ENCODE measurements around the gene BDH1.

BDH1 gene

GRCh38 chr3:197547306-197548011 is 8.3 kb downstream of the BDH1 start:
- DNase-seq: no peak

- no peak for DNase-seq
These were observed 9.3 kb downstream of the BDH1 start for GRCh38 chr3:197546307-197547085.

- DNase-seq: no peak
These were observed 10.2 kb downstream of the BDH1 start for GRCh38 chr3:197545571-197545970.

GRCh38 chr3:197545101-197545500 is 10.7 kb downstream of the BDH1 start:
- no peak for DNase-seq

- DNase-seq: no peak
These were observed 12.9 kb downstream of the BDH1 start for GRCh38 chr3:197542741-197543454.

GRCh38 chr3:197541756-197542539 is 13.8 kb downstream of the BDH1 start:
- peak; percentile 30 for DNase-seq

GRCh38 chr3:197540961-197541377 is 14.8 kb downstream of the BDH1 start:
- no peak for DNase-seq

GRCh38 chr3:197539651-197540051 is 16.1 kb downstream of the BDH1 start:
- DNase-seq: no peak

GRCh38 chr3:197533927-197534725 is 21.6 kb downstream of the BDH1 start:
- no peak for DNase-seq

GRCh38 chr3:197533396-197533795 is 22.4 kb downstream of the BDH1 start:
- DNase-seq: no peak

GRCh38 chr3:197532388-197532787 is 23.4 kb downstream of the BDH1 start:
- DNase-seq: no peak

- DNase-seq: no peak
These were observed 27.6 kb downstream of the BDH1 start for GRCh38 chr3:197528190-197528589.

GRCh38 chr3:197527569-197527968 is 28.2 kb downstream of the BDH1 start:
- no peak for DNase-seq

GRCh38 chr3:197525706-197526105 is 30.1 kb downstream of the BDH1 start:
- no peak for DNase-seq

- no peak for DNase-seq
These were observed 31.6 kb downstream of the BDH1 start for GRCh38 chr3:197524128-197524527.

- no peak for DNase-seq
These were observed 32.2 kb downstream of the BDH1 start for GRCh38 chr3:197523526-197523925.

- DNase-seq: no peak
These were observed 32.8 kb downstream of the BDH1 start for GRCh38 chr3:197522881-197523441.

- no peak for DNase-seq
These were observed 33.5 kb downstream of the BDH1 start for GRCh38 chr3:197522183-197522715.

GRCh38 chr3:197521277-197522182 is 34.2 kb downstream of the BDH1 start:
- DNase-seq: no peak

Measured in NCI-H1092 (cell line).